Renal cortical epithelial cell (primary cell): ENCODE measurements around the gene SLC38A11. TPM values are rescaled to one million over a fixed set of nuclear protein-coding genes. Genes with fewer than 3 reads are reported as not detected.

Source experiments
- total RNA-seq: library from RNA; depleted of rRNA; stranded (reverse); fragments of >200 nt; gene quantifications from 2 replicates; pipeline ENCODE4 v1.2.3, GENCODE V29; 2014

SLC38A11 gene
- total RNA-seq, 1 donor from 2014 or later, result 1.2 TPM

Other genes starting within 250 kb of the SLC38A11 start
- gene COBLL1, start 113.7 kb downstream of the SLC38A11 start, total RNA-seq, result 11.6 and 117 TPM in 2 replicates
- 1.6 and 23.8 TPM in 2 replicates for gene SCN3A, start 248.5 kb upstream of the SLC38A11 start, total RNA-seq